Astrocyte of the hippocampus (primary cell): Measurements from ENCODE around the gene IGSF11.
"Not testable (repeated sequence)": the region's sequence is repeated elsewhere in the genome, so short reads cannot be mapped to it uniquely, and the experiment has no call there.

ENCODE experiments used
- DNase-seq: peaks from one replicate; pipeline ENCODE4 v3.0.0; 2011; ENCODE audit warnings: low read depth, low spot score

The IGSF11 gene

DNA sequence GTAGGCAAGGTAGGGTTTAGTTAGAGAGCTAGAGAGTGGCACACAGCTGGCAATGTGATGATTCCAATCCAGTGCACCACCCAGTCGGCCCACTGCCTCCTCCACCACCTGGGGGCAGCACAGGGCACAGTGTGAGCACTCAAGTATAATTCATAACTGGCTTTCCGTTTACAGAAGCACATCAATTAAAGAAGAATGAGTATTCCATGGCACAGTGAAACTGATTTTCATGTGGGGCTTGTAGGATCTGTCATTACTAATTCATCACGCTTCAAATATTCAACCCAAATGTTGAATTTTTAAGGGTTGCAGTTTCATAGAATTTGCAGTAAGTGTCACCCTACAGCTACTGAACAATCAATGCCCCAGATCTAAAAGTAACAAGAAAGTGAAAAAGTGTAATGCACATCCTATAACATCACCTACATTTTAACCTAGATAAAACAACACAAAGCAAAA is 149.9 kb downstream of the IGSF11 start:
- peak; percentile 76 for DNase-seq

DNA sequence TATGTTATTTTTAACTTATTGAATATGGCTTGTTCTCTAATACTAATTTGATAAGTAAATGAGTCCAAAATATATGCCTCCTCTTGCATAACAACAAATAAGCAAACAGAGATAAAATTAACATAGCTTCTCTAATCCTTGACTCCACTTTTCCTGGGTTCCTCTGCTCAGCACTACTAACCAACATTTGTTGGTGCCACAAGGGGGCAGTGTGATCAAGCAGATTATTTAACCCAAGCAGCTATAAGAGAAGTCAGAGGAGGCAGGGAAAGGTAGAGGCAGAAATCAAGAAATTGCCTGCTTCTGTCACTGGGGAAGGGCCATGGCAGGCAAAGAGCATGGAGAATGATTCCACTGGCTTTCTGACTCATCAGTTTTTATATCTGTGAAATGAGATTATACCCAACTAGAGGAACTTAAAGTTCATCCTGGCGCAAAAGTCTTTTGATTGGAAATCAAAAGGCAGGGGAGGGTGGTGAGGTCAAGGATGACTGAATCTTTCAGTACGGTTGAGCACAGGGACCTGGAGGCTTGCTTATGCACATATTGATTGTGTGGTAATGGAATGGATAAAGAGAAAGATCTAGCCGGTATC is 152.2 kb downstream of the IGSF11 start:
- peak; percentile 83 for DNase-seq

DNA sequence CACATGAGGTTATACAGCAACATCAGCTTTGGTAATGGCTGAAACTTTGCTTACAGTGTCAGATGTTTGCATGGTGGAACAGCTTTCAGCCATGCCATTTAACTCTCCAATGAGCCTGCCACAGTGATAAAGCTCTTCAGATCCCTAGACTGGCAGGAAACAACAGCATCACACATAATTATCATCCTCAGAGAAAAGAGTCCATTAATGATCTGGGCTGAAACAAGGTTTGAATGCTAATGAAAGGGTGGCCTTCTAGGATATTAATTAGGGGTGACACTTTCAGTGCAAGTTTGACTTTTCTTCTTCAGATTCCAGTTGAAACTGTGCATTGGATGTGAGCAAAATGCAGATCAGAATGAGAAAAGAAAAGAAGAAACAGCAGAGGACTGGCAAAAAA is 166.6 kb downstream of the IGSF11 start:
- DNase-seq, result no peak

DNA sequence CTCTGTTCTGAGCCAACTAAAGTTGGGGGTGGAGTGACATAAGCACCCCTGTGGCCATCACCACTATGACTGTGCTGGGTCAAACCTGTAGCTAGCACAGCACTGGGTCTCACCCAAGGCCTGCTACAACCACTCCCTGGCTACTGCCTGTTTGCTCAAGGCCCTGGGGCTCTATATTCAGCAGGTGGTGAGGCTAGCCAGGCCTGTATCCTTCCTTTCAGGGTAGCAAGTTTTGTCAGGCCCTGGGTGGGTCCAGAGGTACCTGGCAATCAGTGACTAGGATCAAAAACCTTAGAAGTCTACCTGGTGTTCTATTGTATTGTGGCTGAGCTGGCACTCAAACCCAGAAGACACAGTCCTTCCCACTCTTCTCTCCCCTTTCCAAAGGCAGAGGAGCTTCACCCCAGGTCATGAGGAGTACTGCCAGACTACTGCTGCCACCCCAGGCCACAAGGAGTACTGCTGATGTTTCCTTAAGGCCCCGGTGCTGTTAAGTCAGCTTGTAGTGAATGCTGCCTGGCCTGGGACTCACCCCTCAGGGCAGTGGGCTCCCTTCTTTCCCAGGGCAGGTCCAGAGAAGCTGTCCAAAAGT is 170.8 kb downstream of the IGSF11 start:
- no peak for DNase-seq

DNA sequence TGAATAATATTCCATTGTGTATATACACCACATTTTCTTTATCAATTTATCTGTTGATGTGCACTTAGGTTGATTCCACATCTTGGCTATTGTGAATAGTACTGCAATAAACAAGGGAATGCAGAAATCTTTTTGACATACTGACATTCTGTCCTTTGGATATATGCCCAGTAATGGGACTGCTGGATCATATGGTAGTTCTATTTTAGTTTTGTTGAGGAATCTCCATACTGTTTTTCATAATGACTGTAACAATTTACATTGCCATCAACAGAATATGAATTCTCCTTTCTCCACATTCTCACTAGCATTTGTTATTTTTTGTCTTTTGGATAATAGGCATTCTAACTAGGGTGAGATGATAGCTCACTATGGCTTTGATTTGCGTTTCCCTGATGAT is 174.7 kb downstream of the IGSF11 start:
- DNase-seq, result no peak

DNA sequence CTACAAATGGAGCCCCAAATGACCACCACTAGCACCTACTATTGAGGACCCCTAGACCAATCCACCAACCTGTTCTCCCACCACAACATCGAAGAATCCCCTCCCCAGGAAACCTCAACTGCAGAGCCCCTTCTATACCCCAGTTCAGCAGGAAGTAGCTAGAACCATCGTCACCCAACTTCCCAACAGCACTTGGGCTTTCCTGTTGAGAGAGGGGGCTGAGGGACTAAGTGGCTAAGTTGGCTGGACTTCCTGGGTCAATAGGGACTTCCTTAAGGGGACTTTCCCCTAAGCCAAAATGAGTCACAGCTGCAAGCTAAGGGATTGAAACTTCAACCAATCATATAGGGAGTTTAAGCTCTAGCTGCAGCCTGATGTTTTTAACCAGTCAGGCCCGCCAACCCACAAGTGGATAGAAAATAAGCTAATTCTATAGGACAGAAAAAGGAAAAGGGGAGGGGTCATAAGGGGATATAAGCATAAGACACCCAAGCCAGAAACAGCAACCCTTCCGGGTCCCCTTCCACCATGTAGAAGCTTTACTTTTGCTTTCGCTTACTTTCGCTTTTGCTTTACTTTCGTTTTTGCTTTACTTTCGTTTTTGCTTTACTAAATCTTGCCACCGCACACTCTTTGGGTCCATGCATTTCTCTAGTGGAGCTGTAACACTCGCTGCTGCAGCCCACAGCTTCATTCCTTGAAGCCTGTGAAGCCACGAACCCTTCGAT is 183.0 kb downstream of the IGSF11 start:
- not testable (repeated sequence) for DNase-seq

DNA sequence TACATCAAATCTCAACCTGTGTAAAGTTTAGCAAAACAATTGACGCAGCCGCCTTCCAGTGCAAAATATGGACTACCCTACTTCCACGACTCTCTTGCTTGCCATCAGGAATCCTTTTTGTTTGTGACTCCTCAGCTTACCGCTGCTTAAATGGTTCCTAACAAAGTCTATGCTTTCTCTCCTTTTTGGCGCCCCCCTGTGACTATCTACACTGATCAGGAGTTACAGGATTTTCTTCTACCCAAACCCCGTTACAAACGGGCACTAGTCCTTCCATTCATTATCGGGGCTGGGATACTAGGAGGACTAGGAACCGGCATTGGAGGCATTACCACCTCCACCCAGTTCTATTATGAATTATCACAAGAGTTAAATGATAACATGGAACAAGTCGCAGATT is 184.0 kb downstream of the IGSF11 start:
- DNase-seq, result no peak
